Ishikawa (cell line): ENCODE results near the gene YTHDF1.

Source experiments
- EGR1 ChIP-seq: IDR thresholded peaks from 2 replicates; pipeline ENCODE4 v1.6.1; 2012
- EP300 ChIP-seq: IDR thresholded peaks from 2 replicates; pipeline ENCODE4 v1.6.1; 2012; ENCODE audit warnings: borderline replicate concordance
- RAD21 ChIP-seq: IDR thresholded peaks from 2 replicates; pipeline ENCODE4 v1.6.1; 2012; ENCODE audit warnings: low read depth

DNA sequence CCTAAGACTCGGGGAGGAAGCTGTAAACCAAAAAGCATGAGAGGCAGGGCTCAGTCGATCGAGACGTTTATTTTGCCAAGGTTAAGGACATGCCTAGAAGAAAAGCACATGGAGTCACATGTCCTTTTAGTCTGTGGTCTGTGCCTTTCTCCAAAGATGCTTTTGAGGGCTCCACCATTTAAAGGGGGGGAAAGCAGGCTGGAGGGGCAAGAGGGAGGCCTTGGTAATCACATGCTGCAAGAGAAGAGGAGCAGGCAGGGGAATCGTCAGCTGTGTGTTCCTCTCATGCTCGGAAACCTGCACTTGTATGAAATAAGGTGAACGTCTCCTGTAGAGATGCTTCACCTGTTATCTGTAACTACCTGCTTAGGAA is 9.1 kb upstream of the YTHDF1 start:
- no peak for TF ChIP-seq EP300
- no peak for TF ChIP-seq EGR1
- no peak for TF ChIP-seq RAD21
